ENCODE results near the gene MYOG. TPM values are rescaled to one million over a fixed set of nuclear protein-coding genes. Genes with fewer than 3 reads are reported as not detected.

MYOG gene
- total and polyA plus RNA-seq, 2 experiments from 2014 or later = not detected

DNA sequence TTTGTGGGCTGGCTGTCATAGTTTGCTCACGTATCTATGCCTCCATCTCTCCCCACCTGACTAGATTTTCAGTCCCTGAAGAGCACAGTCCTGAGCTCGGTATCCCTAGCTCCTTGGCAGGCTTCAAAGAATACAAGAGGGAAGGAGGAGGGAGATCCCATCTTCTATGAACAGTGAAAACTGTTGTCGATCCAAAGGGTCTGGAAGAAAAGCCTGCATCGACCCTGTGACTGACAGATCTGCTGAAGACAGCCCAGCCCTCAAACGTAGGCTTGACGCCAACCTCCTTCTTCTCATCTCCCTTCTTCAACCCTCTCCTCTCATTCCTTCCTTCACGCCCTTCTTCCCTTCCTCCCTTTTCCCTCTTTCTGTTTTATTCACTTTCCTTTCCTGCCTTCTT is 28.4 kb upstream of the MYOG start:
- no peak overlapping the region for H3K4me3 Mint-ChIP-seq
- peaks cover 6% of the 10 kb centered on the region; the same call in 1 of the 3 replicates for H3K4me1 Mint-ChIP-seq
- no peaks in the 10 kb centered on the region for H3K36me3 Mint-ChIP-seq (ENCODE audit: low read depth)
- Histone ChIP-seq H4K20me1 (replicated peaks; ENCODE audit: insufficient read depth) (no peaks in the 10 kb centered on the region), H3K9me2 (ENCODE audit: insufficient read depth) (no peaks in the 10 kb centered on the region), H3K4me2 (no peak overlapping the region), H3F3A (replicated peaks; ENCODE audit: low read depth) (no peaks in the 10 kb centered on the region), H3K36me3 (ENCODE audit: insufficient read depth) (no peaks in the 10 kb centered on the region), H3K79me2 (replicated peaks; ENCODE audit: insufficient read depth) (no peaks in the 10 kb centered on the region), H2AFZ (no peak overlapping the region), H3K4me1 (ENCODE audit: insufficient read depth) (no peaks in the 10 kb centered on the region), H3K27me3 (ENCODE audit: insufficient read depth) (peaks cover 10% of the 10 kb centered on the region), H3K4me3 (no peak overlapping the region), H3K27ac (ENCODE audit: low read depth) (no peak overlapping the region)
- no peaks in the 10 kb centered on the region for H3K9me3 Mint-ChIP-seq
- ATAC-seq = no peak
- no peak for TF ChIP-seq ZNF114 (CRISPR knock-in tag; IDR thresholded peaks at IDR 0.05)
- TF ChIP-seq EZH2phosphoT487 (IDR thresholded peaks at IDR 0.05; ENCODE audit: unreplicated experiment) = no peak
- TF ChIP-seq, protein P1, sequence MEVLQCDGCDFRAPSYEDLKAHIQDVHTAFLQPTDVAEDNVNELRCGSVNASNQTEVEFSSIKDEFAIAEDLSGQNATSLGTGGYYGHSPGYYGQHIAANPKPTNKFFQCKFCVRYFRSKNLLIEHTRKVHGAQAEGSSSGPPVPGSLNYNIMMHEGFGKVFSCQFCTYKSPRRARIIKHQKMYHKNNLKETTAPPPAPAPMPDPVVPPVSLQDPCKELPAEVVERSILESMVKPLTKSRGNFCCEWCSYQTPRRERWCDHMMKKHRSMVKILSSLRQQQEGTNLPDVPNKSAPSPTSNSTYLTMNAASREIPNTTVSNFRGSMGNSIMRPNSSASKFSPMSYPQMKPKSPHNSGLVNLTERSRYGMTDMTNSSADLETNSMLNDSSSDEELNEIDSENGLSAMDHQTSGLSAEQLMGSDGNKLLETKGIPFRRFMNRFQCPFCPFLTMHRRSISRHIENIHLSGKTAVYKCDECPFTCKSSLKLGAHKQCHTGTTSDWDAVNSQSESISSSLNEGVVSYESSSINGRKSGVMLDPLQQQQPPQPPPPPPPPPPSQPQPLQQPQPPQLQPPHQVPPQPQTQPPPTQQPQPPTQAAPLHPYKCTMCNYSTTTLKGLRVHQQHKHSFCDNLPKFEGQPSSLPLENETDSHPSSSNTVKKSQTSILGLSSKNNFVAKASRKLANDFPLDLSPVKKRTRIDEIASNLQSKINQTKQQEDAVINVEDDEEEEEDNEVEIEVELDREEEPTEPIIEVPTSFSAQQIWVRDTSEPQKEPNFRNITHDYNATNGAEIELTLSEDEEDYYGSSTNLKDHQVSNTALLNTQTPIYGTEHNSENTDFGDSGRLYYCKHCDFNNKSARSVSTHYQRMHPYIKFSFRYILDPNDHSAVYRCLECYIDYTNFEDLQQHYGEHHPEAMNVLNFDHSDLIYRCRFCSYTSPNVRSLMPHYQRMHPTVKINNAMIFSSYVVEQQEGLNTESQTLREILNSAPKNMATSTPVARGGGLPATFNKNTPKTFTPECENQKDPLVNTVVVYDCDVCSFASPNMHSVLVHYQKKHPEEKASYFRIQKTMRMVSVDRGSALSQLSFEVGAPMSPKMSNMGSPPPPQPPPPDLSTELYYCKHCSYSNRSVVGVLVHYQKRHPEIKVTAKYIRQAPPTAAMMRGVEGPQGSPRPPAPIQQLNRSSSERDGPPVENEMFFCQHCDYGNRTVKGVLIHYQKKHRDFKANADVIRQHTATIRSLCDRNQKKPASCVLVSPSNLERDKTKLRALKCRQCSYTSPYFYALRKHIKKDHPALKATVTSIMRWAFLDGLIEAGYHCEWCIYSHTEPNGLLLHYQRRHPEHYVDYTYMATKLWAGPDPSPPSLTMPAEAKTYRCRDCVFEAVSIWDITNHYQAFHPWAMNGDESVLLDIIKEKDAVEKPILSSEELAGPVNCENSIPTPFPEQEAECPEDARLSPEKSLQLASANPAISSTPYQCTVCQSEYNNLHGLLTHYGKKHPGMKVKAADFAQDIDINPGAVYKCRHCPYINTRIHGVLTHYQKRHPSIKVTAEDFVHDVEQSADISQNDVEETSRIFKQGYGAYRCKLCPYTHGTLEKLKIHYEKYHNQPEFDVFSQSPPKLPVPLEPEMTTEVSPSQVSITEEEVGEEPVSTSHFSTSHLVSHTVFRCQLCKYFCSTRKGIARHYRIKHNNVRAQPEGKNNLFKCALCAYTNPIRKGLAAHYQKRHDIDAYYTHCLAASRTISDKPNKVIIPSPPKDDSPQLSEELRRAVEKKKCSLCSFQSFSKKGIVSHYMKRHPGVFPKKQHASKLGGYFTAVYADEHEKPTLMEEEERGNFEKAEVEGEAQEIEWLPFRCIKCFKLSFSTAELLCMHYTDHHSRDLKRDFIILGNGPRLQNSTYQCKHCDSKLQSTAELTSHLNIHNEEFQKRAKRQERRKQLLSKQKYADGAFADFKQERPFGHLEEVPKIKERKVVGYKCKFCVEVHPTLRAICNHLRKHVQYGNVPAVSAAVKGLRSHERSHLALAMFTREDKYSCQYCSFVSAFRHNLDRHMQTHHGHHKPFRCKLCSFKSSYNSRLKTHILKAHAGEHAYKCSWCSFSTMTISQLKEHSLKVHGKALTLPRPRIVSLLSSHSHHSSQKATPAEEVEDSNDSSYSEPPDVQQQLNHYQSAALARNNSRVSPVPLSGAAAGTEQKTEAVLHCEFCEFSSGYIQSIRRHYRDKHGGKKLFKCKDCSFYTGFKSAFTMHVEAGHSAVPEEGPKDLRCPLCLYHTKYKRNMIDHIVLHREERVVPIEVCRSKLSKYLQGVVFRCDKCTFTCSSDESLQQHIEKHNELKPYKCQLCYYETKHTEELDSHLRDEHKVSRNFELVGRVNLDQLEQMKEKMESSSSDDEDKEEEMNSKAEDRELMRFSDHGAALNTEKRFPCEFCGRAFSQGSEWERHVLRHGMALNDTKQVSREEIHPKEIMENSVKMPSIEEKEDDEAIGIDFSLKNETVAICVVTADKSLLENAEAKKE (CRISPR knock-in tag; IDR thresholded peaks at IDR 0.05) = no peak
- TF ChIP-seq, protein P2, sequence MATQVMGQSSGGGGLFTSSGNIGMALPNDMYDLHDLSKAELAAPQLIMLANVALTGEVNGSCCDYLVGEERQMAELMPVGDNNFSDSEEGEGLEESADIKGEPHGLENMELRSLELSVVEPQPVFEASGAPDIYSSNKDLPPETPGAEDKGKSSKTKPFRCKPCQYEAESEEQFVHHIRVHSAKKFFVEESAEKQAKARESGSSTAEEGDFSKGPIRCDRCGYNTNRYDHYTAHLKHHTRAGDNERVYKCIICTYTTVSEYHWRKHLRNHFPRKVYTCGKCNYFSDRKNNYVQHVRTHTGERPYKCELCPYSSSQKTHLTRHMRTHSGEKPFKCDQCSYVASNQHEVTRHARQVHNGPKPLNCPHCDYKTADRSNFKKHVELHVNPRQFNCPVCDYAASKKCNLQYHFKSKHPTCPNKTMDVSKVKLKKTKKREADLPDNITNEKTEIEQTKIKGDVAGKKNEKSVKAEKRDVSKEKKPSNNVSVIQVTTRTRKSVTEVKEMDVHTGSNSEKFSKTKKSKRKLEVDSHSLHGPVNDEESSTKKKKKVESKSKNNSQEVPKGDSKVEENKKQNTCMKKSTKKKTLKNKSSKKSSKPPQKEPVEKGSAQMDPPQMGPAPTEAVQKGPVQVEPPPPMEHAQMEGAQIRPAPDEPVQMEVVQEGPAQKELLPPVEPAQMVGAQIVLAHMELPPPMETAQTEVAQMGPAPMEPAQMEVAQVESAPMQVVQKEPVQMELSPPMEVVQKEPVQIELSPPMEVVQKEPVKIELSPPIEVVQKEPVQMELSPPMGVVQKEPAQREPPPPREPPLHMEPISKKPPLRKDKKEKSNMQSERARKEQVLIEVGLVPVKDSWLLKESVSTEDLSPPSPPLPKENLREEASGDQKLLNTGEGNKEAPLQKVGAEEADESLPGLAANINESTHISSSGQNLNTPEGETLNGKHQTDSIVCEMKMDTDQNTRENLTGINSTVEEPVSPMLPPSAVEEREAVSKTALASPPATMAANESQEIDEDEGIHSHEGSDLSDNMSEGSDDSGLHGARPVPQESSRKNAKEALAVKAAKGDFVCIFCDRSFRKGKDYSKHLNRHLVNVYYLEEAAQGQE (IDR thresholded peaks at IDR 0.05; ENCODE audit: unreplicated experiment) = no peak
- no peak for TF ChIP-seq CREB1 (CRISPR knock-in tag; IDR thresholded peaks at IDR 0.05; ENCODE audit: low read depth)
- no peak for TF ChIP-seq EZH2 (IDR thresholded peaks at IDR 0.05; ENCODE audit: low read depth, unreplicated experiment)
- no peak for TF ChIP-seq ZNF331 (CRISPR knock-in tag; IDR thresholded peaks at IDR 0.05; ENCODE audit: low read depth)
- no peak for TF ChIP-seq STAT1 (IDR thresholded peaks at IDR 0.05; ENCODE audit: unreplicated experiment)
- TF ChIP-seq JUNB (IDR thresholded peaks at IDR 0.05; ENCODE audit: unreplicated experiment) = no peak
- TF ChIP-seq, protein P3, sequence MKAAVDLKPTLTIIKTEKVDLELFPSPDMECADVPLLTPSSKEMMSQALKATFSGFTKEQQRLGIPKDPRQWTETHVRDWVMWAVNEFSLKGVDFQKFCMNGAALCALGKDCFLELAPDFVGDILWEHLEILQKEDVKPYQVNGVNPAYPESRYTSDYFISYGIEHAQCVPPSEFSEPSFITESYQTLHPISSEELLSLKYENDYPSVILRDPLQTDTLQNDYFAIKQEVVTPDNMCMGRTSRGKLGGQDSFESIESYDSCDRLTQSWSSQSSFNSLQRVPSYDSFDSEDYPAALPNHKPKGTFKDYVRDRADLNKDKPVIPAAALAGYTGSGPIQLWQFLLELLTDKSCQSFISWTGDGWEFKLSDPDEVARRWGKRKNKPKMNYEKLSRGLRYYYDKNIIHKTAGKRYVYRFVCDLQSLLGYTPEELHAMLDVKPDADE (IDR thresholded peaks at IDR 0.05) = no peak
- no peak for TF ChIP-seq POLR2AphosphoS5 (IDR thresholded peaks at IDR 0.05; ENCODE audit: low read depth)
- TF ChIP-seq, protein P4, sequence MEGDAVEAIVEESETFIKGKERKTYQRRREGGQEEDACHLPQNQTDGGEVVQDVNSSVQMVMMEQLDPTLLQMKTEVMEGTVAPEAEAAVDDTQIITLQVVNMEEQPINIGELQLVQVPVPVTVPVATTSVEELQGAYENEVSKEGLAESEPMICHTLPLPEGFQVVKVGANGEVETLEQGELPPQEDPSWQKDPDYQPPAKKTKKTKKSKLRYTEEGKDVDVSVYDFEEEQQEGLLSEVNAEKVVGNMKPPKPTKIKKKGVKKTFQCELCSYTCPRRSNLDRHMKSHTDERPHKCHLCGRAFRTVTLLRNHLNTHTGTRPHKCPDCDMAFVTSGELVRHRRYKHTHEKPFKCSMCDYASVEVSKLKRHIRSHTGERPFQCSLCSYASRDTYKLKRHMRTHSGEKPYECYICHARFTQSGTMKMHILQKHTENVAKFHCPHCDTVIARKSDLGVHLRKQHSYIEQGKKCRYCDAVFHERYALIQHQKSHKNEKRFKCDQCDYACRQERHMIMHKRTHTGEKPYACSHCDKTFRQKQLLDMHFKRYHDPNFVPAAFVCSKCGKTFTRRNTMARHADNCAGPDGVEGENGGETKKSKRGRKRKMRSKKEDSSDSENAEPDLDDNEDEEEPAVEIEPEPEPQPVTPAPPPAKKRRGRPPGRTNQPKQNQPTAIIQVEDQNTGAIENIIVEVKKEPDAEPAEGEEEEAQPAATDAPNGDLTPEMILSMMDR (conservative IDR thresholded peaks at IDR 0.05; ENCODE audit: low read depth in 2 of 2) = no peak
- no peak for TF ChIP-seq NANOG (IDR thresholded peaks at IDR 0.05; ENCODE audit: borderline replicate concordance)
- no peak overlapping the region for H3K27ac Mint-ChIP-seq
- DNase-seq (ENCODE audit: low spot score) = no peak
- peaks cover 11% of the 10 kb centered on the region for H3K27me3 Mint-ChIP-seq (ENCODE audit: insufficient read depth, low read depth, poor library complexity)
